GM12892 (cell line): ENCODE data around the gene TNKS1BP1.
"Not testable (repeated sequence)": the region's sequence is repeated elsewhere in the genome, so short reads cannot be mapped to it uniquely, and the experiment has no call there.

ENCODE experiments used
- DNase-seq: peaks from one replicate; pipeline ENCODE4 v3.0.0; 2011; ENCODE audit not compliant: insufficient read length
- FAIRE-seq: peaks from 2 replicates; lab custom pipeline; 2011; peaks lifted over from hg19 to GRCh38; lab: Jason Lieb, UNC
- POLR2A ChIP-seq: IDR thresholded peaks from 2 replicates; pipeline ENCODE4 v1.6.1; 2011; ENCODE audit warnings: low read depth, low read length, control low read depth
- POLR2AphosphoS5 ChIP-seq: IDR thresholded peaks from 2 replicates; pipeline ENCODE4 v1.6.1; 2011; ENCODE audit warnings: low read depth, low read length, control low read depth
- TAF1 ChIP-seq: IDR thresholded peaks from 2 replicates; pipeline ENCODE4 v1.6.1; 2011; ENCODE audit warnings: low read depth, mild to moderate bottlenecking, control low read depth, low read length, borderline replicate concordance

Gene TNKS1BP1

GRCh38 chr11:57306161-57306876 is 18.4 kb downstream of the TNKS1BP1 start:
- DNase-seq: no peak
- FAIRE-seq: no peak
- no peak for TF ChIP-seq POLR2A
- no peak for TF ChIP-seq TAF1
- no peak for TF ChIP-seq POLR2AphosphoS5

DNA sequence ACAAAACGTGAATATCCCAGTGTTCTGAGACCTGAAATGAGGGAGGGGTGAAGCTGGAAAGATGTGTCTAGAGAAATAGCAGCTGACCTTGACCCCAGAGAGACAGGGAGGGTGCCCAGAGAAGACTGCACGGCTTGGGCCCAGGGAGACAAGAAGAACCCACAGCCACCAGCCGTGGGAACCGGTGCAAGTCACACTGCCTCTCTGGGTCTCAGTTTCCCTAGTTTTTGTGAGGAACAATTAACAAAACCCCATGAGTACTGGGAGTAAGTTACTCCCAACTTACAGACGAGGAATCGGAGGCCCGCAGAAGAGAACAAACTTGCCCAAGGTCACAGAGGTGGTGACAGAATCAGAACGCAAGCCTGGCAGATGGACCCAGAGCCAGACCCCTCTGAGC is 19.2 kb downstream of the TNKS1BP1 start:
- DNase-seq (no peak), FAIRE-seq (no peak)
- TF ChIP-seq POLR2A (no peak), POLR2AphosphoS5 (no peak), TAF1 (no peak)

DNA sequence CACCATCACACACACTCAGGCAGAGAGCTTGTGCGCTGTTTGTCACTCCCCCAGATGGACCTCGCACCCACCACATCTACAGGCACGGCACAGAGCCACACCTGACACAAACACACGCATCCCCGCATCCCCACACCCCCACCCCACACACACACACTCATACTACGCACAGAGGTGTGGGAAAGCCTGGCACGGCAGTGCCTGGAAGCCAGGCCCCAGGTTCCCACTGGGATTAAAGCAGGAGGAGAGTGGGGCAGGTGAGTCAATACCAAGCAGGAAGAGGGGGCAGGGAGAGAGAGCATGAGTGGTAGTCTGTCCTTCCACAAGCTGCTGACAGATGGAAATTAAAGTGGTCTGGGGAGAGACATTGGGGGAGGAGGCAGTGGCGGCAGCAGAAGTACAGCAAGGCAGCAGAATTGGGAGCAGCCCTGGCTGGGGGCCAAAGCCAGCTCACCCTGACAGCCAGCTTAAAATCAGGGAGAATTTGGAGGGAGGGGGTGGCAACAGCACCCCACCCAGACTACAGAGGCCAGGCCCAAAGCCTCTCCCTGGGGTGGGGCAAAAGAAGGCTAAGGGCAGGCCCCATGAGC is 20.7 kb downstream of the TNKS1BP1 start:
- DNase-seq (no peak), FAIRE-seq (no peak)
- TF ChIP-seq POLR2A (no peak), POLR2AphosphoS5 (no peak), TAF1 (no peak)

- DNase-seq (no peak), FAIRE-seq (no peak)
- TF ChIP-seq POLR2AphosphoS5 (no peak), POLR2A (no peak), TAF1 (no peak)
Observed at GRCh38 chr11:57303280-57303989, 21.3 kb downstream of the TNKS1BP1 start.

- FAIRE-seq: no peak
- DNase-seq: no peak
- TF ChIP-seq TAF1: no peak
- TF ChIP-seq POLR2A: no peak
- TF ChIP-seq POLR2AphosphoS5: no peak
Observed at GRCh38 chr11:57302489-57302888, 22.3 kb downstream of the TNKS1BP1 start.

DNA sequence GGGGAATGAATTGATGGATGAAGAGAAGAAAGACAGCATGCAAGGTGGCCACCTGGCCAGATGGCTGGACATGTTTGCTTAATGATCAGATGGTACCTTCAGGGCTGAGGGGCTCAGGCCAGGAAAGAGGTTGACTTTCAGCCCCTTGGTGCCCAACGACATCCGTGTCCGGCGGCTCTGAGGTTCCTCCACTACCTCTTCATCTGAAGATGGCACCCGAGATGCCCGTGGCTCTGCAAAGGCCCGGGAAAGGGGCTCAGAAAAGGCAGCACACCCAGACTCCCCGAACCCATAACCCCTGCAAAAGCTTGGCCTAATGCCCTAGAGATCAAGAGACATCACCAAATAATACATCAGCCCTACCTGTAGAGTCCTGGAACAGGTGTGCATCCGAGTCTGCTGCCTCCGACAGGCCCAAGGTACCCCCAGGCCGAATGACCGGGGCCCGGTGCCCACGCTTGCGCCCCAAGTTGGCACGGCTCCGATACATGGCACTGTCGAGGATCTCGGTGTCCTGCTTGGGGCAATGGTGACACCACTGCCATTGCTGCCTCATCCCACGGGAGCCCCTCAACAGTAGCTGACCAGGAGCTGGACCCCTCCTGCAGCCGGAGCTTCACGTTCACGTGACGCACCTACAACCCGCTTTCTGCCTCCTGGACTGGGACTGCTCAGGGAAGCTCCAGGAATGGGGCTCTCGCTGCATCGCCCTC is 22.9 kb downstream of the TNKS1BP1 start:
- FAIRE-seq: no peak
- no peak for DNase-seq
- TF ChIP-seq POLR2A (no peak), TAF1 (no peak), POLR2AphosphoS5 (no peak)

GRCh38 chr11:57300785-57301184 is 24.0 kb downstream of the TNKS1BP1 start:
- TF ChIP-seq TAF1 (no peak), POLR2A (no peak), POLR2AphosphoS5 (no peak)
- no peak for FAIRE-seq
- no peak for DNase-seq

GRCh38 chr11:57299150-57299737 is 25.5 kb downstream of the TNKS1BP1 start:
- TF ChIP-seq TAF1: no peak
- no peak for TF ChIP-seq POLR2A
- no peak for TF ChIP-seq POLR2AphosphoS5
- FAIRE-seq (no peak), DNase-seq (no peak)

- no peak for TF ChIP-seq POLR2AphosphoS5
- TF ChIP-seq POLR2A: no peak
- no peak for TF ChIP-seq TAF1
- no peak for FAIRE-seq
- DNase-seq: no peak
Observed at GRCh38 chr11:57297221-57297620, 27.5 kb downstream of the TNKS1BP1 start.

DNA sequence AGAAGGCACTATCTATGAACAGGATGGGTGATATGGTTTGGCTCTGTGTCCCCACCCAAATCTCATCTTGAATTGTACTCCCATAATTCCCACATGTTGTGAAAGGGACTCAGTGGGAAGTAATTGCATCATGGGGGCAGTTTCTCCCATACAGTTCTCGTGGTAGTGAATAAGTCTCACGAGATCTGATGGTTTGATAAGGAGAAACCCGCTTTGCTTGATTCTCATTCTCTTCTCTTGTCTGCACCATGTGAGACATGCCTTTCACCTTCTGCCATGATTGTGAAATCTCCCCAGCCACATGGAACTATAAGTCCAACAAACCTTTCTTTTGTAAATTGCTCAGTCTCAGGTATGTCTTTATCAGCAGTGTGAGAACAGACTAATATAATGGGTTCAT is 28.5 kb downstream of the TNKS1BP1 start:
- DNase-seq, FAIRE-seq: not testable (repeated sequence)

DNA sequence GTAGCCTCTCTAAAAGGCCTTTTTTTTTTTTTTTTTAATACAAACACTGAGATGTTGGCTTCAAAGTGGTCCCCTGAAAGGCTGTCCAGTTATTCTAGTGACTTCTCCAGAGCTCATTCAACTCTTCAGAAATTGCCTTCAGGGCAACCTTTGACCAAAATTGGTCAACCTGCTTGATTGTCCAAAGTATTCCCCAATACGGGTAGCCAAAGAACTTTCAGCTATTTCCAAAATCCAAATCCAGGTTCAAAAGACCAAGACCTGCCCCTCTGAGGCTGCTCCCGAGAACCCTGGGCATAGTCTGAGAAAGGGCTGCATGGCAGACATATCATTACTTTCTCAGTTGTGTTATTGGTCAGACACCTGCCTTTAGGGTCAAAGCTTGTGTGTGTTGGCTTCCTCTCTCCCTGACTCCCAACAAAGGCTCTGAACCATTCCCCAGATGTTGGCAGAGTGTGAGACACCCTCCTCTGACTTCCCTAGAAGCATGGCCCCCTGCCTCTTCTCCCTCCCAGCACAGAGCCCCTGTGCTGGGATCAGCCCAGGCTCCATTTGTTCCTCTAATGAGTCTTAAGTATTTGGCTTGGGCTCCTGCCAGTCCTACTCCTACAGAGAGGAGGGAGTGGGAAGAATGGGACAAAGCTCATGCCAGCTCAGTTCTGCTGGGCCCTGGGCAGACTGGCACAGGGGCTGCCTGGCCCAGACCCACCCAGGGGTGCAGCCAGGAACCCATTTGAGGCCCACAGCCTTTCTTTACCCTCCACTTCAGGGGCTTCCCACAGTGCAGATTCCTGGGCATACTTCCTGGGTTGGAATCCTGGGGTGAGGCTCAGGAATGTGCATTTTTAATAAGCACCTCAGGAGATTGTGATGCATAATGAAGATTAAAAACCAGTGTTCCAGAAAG is 30.3 kb downstream of the TNKS1BP1 start:
- TF ChIP-seq POLR2A: no peak
- TF ChIP-seq POLR2AphosphoS5: no peak
- TF ChIP-seq TAF1: no peak
- no peak for FAIRE-seq
- DNase-seq: no peak
